ENCODE results near the gene PSMC3IP.

DNA sequence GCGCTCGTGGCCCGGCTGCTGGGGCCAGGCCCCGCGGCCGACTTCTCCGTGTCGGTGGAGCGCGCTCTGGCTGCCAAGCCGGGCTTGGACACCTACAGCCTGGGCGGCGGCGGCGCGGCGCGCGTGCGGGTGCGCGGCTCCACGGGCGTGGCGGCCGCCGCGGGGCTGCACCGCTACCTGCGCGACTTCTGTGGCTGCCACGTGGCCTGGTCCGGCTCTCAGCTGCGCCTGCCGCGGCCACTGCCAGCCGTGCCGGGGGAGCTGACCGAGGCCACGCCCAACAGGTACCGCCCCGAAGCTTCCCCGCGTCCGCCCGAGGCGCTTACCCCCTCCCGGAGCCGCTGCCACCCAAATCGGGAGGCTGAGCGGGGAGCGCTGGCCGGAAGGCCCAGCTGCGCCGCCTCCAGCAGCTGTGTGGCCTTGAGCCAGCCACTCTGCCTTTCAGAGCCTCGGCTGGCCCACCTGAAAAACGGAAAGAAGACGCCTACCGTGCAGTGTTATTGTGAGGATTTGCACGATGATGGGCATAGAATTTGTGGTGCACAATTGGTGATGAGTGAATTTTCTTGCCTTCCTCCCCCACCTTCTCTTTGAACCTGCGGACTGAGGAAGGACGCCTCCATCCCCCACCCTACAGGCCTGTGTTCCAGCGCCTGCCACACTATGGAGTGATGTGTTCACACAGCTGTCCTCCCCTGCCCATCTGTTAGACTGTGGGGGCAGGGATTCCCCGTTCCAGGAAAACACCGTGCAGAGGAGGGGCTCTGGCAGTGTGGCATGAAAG lies 41.0 kb downstream of the PSMC3IP start:
- TF ChIP-seq YY1 (IDR thresholded peaks at IDR 0.05; ENCODE audit: low read depth) (no peak), TCF12 (IDR thresholded peaks at IDR 0.05; ENCODE audit: low read depth) (peak; percentile 45; the same call in 1 of the 2 replicates), FOXM1 (IDR thresholded peaks at IDR 0.05; ENCODE audit: borderline replicate concordance, low read depth) (no peak), EGR1 (IDR thresholded peaks at IDR 0.05) (no peak)
- TF ChIP-seq, protein P1, sequence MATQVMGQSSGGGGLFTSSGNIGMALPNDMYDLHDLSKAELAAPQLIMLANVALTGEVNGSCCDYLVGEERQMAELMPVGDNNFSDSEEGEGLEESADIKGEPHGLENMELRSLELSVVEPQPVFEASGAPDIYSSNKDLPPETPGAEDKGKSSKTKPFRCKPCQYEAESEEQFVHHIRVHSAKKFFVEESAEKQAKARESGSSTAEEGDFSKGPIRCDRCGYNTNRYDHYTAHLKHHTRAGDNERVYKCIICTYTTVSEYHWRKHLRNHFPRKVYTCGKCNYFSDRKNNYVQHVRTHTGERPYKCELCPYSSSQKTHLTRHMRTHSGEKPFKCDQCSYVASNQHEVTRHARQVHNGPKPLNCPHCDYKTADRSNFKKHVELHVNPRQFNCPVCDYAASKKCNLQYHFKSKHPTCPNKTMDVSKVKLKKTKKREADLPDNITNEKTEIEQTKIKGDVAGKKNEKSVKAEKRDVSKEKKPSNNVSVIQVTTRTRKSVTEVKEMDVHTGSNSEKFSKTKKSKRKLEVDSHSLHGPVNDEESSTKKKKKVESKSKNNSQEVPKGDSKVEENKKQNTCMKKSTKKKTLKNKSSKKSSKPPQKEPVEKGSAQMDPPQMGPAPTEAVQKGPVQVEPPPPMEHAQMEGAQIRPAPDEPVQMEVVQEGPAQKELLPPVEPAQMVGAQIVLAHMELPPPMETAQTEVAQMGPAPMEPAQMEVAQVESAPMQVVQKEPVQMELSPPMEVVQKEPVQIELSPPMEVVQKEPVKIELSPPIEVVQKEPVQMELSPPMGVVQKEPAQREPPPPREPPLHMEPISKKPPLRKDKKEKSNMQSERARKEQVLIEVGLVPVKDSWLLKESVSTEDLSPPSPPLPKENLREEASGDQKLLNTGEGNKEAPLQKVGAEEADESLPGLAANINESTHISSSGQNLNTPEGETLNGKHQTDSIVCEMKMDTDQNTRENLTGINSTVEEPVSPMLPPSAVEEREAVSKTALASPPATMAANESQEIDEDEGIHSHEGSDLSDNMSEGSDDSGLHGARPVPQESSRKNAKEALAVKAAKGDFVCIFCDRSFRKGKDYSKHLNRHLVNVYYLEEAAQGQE (IDR thresholded peaks at IDR 0.05; ENCODE audit: low read depth), result no peak

All from Ishikawa (cell line).